ENCODE data around the gene RNU1-3.
"Not testable (repeated sequence)": the region's sequence is repeated elsewhere in the genome, so short reads cannot be mapped to it uniquely, and the experiment has no call there.

The RNU1-3 gene

GRCh38 chr1:16621300-16621658 is 45.5 kb downstream of the RNU1-3 start:
- DNase-seq (ENCODE audit: low read depth in 2 of 2, low spot score in 1 of 2): no peak

GRCh38 chr1:16619803-16620501 is 46.8 kb downstream of the RNU1-3 start:
- not testable (repeated sequence) for DNase-seq (ENCODE audit: low read depth in 2 of 2, low spot score in 1 of 2)

- DNase-seq (ENCODE audit: low read depth in 2 of 2, low spot score in 1 of 2): no peak
Measured at GRCh38 chr1:16618719-16619118, 48.0 kb downstream of the RNU1-3 start.

- DNase-seq (ENCODE audit: low read depth in 2 of 2, low spot score in 1 of 2): no peak
Measured at GRCh38 chr1:16617778-16618580, 48.8 kb downstream of the RNU1-3 start.

GRCh38 chr1:16617114-16617631 is 49.6 kb downstream of the RNU1-3 start:
- DNase-seq (ENCODE audit: low read depth in 2 of 2, low spot score in 1 of 2): no peak

Measured in stimulated activated CD8-positive, alpha-beta memory T cell treated with anti-CD3 and anti-CD28 coated beads, Interleukin-4, amount 100 ng/mL, for 1 hour (primary cell).